K562 (cell line): ENCODE measurements around the gene CYB5R3. TPM values are rescaled to one million over a fixed set of nuclear protein-coding genes. Genes with fewer than 3 reads are reported as not detected.

Experiments
- CEBPB ChIP-seq: fragments of 450-650 bp; IDR thresholded peaks from 2 replicates; pipeline ENCODE4 v1.6.1; 2016; ENCODE audit warnings: missing genetic modification characterization, missing compliant biosample characterization
- DPF2 ChIP-seq: fragments of 450-650 bp; IDR thresholded peaks from 2 replicates; pipeline ENCODE4 v1.6.1; 2016
- ELF2 ChIP-seq: fragments of 250-450 bp; sonication (Bioruptor Pico); IDR thresholded peaks from 2 replicates; pipeline ENCODE4 v1.5.0; 2021; ENCODE audit warnings: mild to moderate bottlenecking
- ELK3 ChIP-seq: fragments of 450-650 bp; formaldehyde crosslinking; IDR thresholded peaks from 2 replicates; pipeline ENCODE4 v1.4.0; 2020; ENCODE audit warnings: mild to moderate bottlenecking
- EP400 ChIP-seq: fragments of 450-650 bp; IDR thresholded peaks from 2 replicates; pipeline ENCODE4 v1.6.1; 2017; ENCODE audit warnings: antibody characterized with exemption, mild to moderate bottlenecking, moderate library complexity
- FOSL1 ChIP-seq: fragments of 200-800 bp; sonication (Bioruptor generic); conservative IDR thresholded peaks from 2 replicates; pipeline ENCODE4 v1.6.1; 2016; ENCODE audit warnings: missing genetic modification characterization, missing compliant biosample characterization
- HOXB6 ChIP-seq: fragments of 250-450 bp; sonication (Bioruptor Pico); IDR thresholded peaks from 2 replicates; pipeline ENCODE4 v1.5.1; 2022; ENCODE audit warnings: mild to moderate bottlenecking, borderline replicate concordance
- JUND ChIP-seq, 2 experiments: IDR thresholded peaks; 2 replicates in 1 of 2; 3 replicates in 1 of 2; pipeline ENCODE4 v1.6.1; 2011; ENCODE audit warnings: borderline replicate concordance in 2 of 2, low read depth in 2 of 2, low read length in 2 of 2, improper control_type of control experiment in 1 of 2, missing biosample characterization in 1 of 2, missing genetic modification characterization in 1 of 2, missing genetic modification reagents in 1 of 2
- KLF13 ChIP-seq: fragments of 450-650 bp; IDR thresholded peaks from 2 replicates; pipeline ENCODE4 v1.6.1; 2016; ENCODE audit warnings: missing genetic modification characterization, low read depth, mild to moderate bottlenecking, missing compliant biosample characterization, moderate library complexity, borderline replicate concordance
- MCM7 ChIP-seq, 2 experiments: fragments of 450-650 bp; IDR thresholded peaks; 2 replicates each; pipeline ENCODE4 v1.6.1; 2016 to 2018
- POLR2AphosphoS5 ChIP-seq: IDR thresholded peaks from 2 replicates; pipeline ENCODE4 v1.6.1; 2011; ENCODE audit warnings: mild to moderate bottlenecking, low read depth, low read length, moderate library complexity; ENCODE audit not compliant: control insufficient read depth, insufficient read depth
- RFX1 ChIP-seq: fragments of 450-650 bp; IDR thresholded peaks from 2 replicates; pipeline ENCODE4 v1.6.1; 2016; ENCODE audit warnings: mild to moderate bottlenecking, moderate library complexity
- SIN3B ChIP-seq: fragments of 450-650 bp; IDR thresholded peaks from 2 replicates; pipeline ENCODE4 v1.6.1; 2017; ENCODE audit warnings: low read depth, mild to moderate bottlenecking, moderate library complexity
- SNRNP70 ChIP-seq: fragments of 200-400 bp; formaldehyde crosslinking; optimal IDR thresholded peaks from 2 replicates; pipeline ENCODE3; 2017; ENCODE audit warnings: low read depth, low read length
- TBL1XR1 ChIP-seq, 2 experiments: IDR thresholded peaks; 2 replicates each; pipeline ENCODE4 v1.6.1; 2012; ENCODE audit warnings: improper control_type of control experiment in 2 of 2, low read length in 2 of 2, mild to moderate bottlenecking in 1 of 2
- U2AF2 ChIP-seq: fragments of 200-400 bp; formaldehyde crosslinking; optimal IDR thresholded peaks from 2 replicates; pipeline ENCODE3; 2017; ENCODE audit warnings: low read depth, mild to moderate bottlenecking, low read length
- ZBTB17 ChIP-seq: fragments of 450-650 bp; formaldehyde crosslinking; IDR thresholded peaks from 2 replicates; pipeline ENCODE4 v1.4.0; 2020; ENCODE audit warnings: mild to moderate bottlenecking
- ZFP30 ChIP-seq: fragments of 250-450 bp; sonication (Bioruptor Pico); IDR thresholded peaks from 2 replicates; pipeline ENCODE4 v1.8.0; 2022; ENCODE audit warnings: moderate library complexity, mild to moderate bottlenecking, inconsistent platforms, borderline replicate concordance
- ZKSCAN1 ChIP-seq: fragments of 150-350 bp; IDR thresholded peaks from 2 replicates; pipeline ENCODE4 v1.6.1; 2016; ENCODE audit warnings: low read depth, low read length
- ZNF143 ChIP-seq: sonication (generic); formaldehyde crosslinking; IDR thresholded peaks from 2 replicates; pipeline ENCODE4 v1.9.0; 2022; ENCODE audit warnings: mild to moderate bottlenecking, missing genetic modification reagents
- ZNF263 ChIP-seq: sonication (generic); formaldehyde crosslinking; IDR thresholded peaks from 2 replicates; pipeline ENCODE4 v1.8.0; 2022; ENCODE audit warnings: mild to moderate bottlenecking, missing genetic modification reagents, borderline replicate concordance
- ZNF518B ChIP-seq: fragments of 250-450 bp; sonication (Bioruptor Pico); IDR thresholded peaks from 2 replicates; pipeline ENCODE4 v1.5.0; 2021; ENCODE audit warnings: mild to moderate bottlenecking, moderate library complexity
- ZNF696 ChIP-seq: fragments of 250-450 bp; sonication (Bioruptor Pico); conservative IDR thresholded peaks from 2 replicates; pipeline ENCODE4 v1.4.0; 2020; ENCODE audit warnings: mild to moderate bottlenecking, moderate library complexity
- polyA plus RNA-seq, 8 experiments: library from polyadenylated mRNA; depleted of rRNA in 4 of 8; stranded (reverse) in 5 of 8; unstranded in 3 of 8; fragments of >200 nt; fragmentation: Nextera tagmentation in 2 of 8; fragmentation: Illumina TruSeq in 1 of 8; extraction: Ambion mirVana in 2 of 8; extraction: Trizol in 1 of 8; gene quantifications; 2 replicates each; pipeline versions ENCODE4 v1.2.1 to v1.2.3, GENCODE V29; 2011 to 2014; ENCODE audit warnings: inconsistent platforms in 1 of 8, missing spikeins in 1 of 8
- total RNA-seq, 7 experiments: library from RNA; depleted of rRNA in 6 of 7; stranded (reverse); fragments of >200 nt in 6 of 7; fragmentation: Illumina TruSeq in 2 of 7; extraction: Trizol in 2 of 7; gene quantifications; 2 replicates each; pipeline versions ENCODE4 v1.2.1 to v1.2.3, GENCODE V29; 2011 to 2021; ENCODE audit warnings: low replicate concordance in 1 of 7
- TF ChIP-seq, protein P1 (sequence below): sonication (generic); formaldehyde crosslinking; IDR thresholded peaks from 2 replicates; pipeline ENCODE4 v1.8.1; 2022; ENCODE audit warnings: missing genetic modification reagents

CYB5R3 gene
- total and polyA plus RNA-seq, 9 of the 15 experiments (the other 6 are each of a cell fraction or from before 2014, with no cell fraction given), result 1.4 to 66.8 (median 23.4) TPM

GRCh38 chr22:42614312-42615091 is 34.7 kb downstream of the CYB5R3 start, which contains the start of gene POLDIP3 (continued):
- no peak for TF ChIP-seq ELK3
- no peak for TF ChIP-seq ELF2 (CRISPR knock-in tag)
- no peak for TF ChIP-seq MCM7 (IDR thresholded peaks at IDR 0.05)
- TF ChIP-seq U2AF2, result no peak
- TF ChIP-seq EP400, result peak; percentile 79; the same call in 1 of the 2 replicates
- TF ChIP-seq CEBPB, result no peak
- TF ChIP-seq TBL1XR1 (IDR thresholded peaks at IDR 0.05; ENCODE audit: low read length in 2 of 2), result no peak
- no peak for TF ChIP-seq RFX1
- no peak for TF ChIP-seq SNRNP70
- no peak; the same call in 1 of the 2 replicates for TF ChIP-seq POLR2AphosphoS5
- TF ChIP-seq KLF13 (tag), result no peak; the same call in 1 of the 2 replicates
- peak; percentile 74; the same call in 1 of the 2 replicates for TF ChIP-seq SIN3B
- no peak for TF ChIP-seq HOXB6 (CRISPR knock-in tag)
- no peak; the same call in none of the 2 replicates for TF ChIP-seq FOSL1
- TF ChIP-seq JUND (IDR thresholded peaks at IDR 0.05; ENCODE audit: borderline replicate concordance, low read depth, low read length), result no peak
- TF ChIP-seq JUND (tag; IDR thresholded peaks at IDR 0.05; ENCODE audit: borderline replicate concordance, low read depth, low read length), result no peak
- no peak for TF ChIP-seq ZNF263 (CRISPR knock-in tag)
- TF ChIP-seq, protein P1, sequence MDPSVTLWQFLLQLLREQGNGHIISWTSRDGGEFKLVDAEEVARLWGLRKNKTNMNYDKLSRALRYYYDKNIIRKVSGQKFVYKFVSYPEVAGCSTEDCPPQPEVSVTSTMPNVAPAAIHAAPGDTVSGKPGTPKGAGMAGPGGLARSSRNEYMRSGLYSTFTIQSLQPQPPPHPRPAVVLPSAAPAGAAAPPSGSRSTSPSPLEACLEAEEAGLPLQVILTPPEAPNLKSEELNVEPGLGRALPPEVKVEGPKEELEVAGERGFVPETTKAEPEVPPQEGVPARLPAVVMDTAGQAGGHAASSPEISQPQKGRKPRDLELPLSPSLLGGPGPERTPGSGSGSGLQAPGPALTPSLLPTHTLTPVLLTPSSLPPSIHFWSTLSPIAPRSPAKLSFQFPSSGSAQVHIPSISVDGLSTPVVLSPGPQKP (CRISPR knock-in tag), result no peak
- TF ChIP-seq DPF2, result no peak
- TF ChIP-seq ZFP30 (CRISPR knock-in tag), result no peak
- TF ChIP-seq ZNF143 (CRISPR knock-in tag), result peak; percentile 83
- TF ChIP-seq ZNF696 (CRISPR knock-in tag), result no peak
- no peak for TF ChIP-seq ZKSCAN1
- no peak for TF ChIP-seq ZNF518B (CRISPR knock-in tag)
- TF ChIP-seq ZBTB17 (CRISPR knock-in tag), result peak; percentile 50; the same call in 1 of the 2 replicates
